Ramos (cell line): Measurements from ENCODE around the gene PERP.

Source experiments
- in situ Hi-C: fragments of 300-500 bp; cut with MboI; formaldehyde crosslinking; loops from one replicate; pipeline ENCODE4 v1.14.3; 2022; ENCODE audit warnings: low sequenced_read_pairs; ENCODE audit not compliant: unreplicated experiment

PERP gene

DNA sequence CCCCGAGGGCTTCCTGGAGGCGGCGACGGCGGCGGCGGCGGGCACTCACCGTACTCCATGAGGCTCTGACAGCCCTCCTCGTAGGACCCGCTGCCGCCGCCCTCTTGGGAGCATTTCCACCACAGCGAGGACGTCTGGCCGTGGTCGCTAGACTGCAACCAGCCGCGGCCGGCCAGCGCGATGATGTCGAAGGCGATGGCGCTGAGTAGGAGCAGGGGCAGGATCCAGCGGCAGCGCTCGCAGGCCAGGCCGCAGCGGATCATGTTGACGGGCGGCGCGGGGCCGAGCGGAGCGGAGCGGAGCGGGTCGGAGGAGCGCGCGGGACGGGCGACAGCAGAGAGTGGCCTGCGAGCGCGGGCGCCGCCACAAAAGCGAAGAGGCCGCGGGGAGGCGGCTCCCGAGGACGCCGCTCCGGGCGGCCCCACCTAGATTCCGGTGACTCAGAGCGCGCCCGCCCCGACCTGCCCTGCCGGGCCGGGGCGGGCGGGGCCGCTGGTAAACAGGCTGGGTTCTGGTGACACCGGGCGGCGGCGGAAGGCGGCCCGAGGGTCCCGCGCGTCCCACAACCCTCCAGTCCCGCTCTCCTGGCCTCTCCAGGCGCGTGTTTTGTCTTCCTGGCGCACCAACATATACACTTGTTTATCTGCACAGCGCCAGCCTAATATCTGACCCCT lies at the start of gene PERP:
PERP (minus strand) TSS at position 342 of the 674 bp plus-strand sequence; CDS start at position 263, 79 bp downstream.
- in situ Hi-C loops, result loop anchor here (25.0 kb wide), 1 partner anchor 395 kb away; no protein-coding TSS in a partner anchor

DNA sequence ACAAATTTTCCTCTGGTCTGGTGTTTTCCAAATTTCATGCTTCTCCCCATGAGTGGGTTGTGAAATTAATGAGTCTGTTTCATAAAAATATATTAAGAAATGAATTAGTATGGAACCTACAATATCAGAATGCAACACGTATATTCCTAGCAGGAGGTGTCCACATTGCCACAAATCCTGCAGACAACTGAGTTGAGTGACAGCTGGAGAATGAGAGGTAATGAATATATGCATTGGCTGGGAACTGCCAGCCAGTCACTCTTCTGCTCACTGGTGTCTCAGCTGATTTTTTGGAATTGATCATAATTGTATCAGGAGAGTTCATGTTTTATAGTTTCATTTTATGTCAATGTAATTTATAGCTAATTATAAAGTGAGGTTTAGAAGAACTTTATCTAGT lies 48.2 kb upstream of the PERP start:
- in situ Hi-C loops, result no loop called here

DNA sequence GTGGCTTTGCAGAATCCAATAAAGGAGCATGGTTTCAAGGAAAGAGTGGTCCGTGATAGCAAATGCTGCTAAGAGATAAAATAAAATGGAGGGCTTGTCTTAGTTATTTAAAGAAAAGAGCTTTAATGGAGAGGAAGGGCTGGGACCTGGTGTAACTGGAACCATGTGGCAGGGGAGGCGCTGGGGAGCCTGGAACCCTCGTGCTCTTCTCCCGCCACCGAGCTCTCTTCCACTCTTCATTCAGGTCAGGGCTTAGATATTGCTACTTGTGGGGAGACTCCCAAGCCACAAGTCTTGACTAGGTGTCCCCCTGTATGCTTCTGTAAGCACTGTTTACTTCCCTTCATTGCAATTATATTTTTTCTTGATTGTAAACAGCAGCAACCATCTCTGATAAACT lies 39.3 kb upstream of the PERP start:
- in situ Hi-C loops, result no loop called here

DNA sequence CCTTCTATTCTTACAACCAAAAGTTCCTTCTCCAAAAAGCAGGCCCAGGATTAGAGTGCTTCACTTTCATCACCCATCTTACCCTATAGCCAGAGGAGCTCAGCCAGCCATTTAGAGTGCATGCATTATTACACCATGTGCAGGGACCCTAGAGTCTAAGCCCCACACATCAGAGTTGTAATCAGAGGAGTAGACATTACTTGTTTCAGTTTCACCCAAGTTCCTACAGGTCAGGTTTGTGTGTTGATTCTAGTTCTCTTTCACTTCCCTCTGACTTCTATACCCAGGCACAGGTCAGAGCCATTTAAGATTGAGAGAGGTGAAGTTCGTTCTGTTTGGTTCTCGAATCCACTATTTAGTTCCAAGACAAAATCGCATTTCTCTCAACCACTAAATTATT lies 38.2 kb upstream of the PERP start:
- in situ Hi-C loops, result no loop called here

DNA sequence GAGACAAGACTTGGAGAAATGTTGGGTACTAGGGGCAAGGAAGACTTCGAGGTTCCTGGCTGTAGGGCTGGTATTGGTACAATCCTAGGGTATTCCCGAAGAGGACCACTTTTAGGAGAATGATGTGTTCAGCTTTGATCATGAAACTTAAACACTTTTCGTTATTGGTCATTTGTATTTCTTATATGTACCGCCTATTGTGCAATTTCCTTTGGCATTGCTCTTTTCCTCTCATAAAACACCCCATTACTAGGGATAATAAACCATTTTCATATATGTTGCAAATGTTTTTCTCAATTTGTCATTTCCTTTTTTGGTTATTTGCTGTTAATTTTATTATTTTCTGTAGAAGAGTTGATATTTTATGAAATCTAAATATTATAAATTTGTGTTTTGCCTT lies 35.6 kb upstream of the PERP start:
- in situ Hi-C loops, result no loop called here

DNA sequence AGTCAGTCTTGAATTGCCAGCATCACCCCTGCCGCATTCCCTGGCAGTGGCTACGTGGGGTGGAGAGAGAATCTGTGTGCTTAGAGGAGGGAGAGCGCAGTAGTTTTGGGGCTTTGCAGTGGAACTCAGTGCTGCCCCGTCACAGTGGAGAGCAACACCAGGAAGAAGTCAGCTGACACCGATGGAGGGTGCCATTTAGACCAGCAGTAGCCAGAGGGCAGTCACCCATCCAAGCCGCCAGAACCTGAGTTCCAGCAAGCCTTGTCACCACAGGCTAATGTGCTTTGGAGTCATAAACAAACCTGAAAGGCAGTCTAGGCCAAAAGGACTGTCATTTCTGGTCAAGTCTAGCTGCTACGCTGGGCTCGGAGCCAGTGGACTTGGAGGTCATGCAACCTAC lies 22.0 kb upstream of the PERP start:
- in situ Hi-C loops, result no loop called here

DNA sequence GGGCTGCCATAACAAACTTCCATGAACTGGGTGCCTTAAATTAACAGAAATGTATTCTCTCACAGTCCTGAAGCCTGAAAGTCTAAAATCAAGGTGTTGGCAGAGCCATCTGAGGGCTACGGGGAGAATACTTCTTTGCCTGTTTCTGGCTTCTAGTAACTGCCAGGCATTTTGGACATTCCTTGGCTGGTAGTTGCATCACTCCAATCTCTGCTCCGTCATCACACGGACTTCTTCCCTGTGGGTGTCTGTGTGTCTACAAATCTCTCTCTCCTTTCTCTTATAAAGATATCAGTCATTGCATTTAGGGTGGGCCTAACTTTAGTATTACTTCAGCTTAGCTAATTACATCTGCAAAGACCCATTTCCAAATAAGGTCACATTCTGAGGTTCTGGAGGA lies 20.9 kb upstream of the PERP start:
- in situ Hi-C loops, result no loop called here

DNA sequence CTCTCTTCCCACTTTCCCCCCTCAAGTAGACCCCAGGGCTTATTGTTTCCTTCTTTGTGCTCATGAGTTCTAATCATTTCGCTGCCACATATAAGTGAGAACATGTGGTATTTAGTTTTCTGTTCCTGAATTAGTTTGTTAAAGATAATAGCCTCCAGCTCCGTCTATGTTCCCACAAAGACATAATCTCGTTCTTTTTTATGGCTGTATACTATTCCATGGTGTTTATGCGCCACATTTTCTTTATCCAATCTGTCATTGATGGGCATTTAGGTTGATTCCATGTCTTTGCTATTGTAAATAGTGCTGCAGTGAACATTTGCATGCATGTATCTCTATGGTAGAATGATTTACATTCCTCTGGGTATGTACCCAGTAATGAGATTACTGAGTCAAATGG lies 16.9 kb upstream of the PERP start:
- in situ Hi-C loops, result loop anchor here (25.0 kb wide), 1 partner anchor 412 kb away; no protein-coding TSS in a partner anchor

DNA sequence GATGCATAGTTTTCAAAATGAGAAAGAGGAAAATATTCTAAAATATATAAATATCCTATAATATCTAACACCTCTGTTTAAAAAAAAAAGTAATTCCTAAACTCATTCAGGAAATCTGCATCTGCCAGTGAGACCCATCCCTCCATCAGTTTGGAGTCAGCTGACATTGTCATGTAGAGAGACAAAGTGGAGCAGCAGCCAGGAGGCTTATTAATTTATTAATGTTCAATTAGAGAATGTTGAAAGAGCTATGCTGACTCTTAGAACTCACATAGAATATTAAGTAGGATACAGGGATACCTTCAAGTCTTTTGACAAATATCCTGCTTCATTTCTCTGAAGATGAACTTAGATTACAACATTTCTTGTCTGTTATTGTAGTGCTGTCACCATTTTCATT lies 12.8 kb upstream of the PERP start:
- in situ Hi-C loops, result loop anchor here (5.0 to 25.0 kb wide), 3 partner anchors 397 to 645 kb away; no protein-coding TSS in a partner anchor

DNA sequence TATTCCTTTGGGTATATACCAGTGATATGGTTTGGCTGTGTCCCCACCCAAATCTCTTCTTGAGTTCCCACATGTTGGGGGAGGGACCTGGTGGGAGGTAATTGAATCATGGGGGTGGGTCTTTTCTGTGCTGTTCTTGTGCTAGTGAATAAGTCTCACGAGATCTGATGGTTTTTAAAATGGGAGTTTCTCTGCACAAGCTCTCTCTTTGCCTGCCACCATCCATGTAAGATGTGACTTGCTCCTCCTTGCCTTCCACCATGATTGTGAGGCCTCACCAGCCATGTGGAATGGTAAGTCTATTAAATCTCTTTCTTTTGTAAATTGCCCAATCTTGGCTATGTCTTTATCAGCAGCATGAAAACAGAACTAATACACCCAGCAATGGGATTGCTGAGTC lies 12.0 kb upstream of the PERP start:
- in situ Hi-C loops, result loop anchor here (5.0 to 25.0 kb wide), 3 partner anchors 398 to 646 kb away; no protein-coding TSS in a partner anchor

DNA sequence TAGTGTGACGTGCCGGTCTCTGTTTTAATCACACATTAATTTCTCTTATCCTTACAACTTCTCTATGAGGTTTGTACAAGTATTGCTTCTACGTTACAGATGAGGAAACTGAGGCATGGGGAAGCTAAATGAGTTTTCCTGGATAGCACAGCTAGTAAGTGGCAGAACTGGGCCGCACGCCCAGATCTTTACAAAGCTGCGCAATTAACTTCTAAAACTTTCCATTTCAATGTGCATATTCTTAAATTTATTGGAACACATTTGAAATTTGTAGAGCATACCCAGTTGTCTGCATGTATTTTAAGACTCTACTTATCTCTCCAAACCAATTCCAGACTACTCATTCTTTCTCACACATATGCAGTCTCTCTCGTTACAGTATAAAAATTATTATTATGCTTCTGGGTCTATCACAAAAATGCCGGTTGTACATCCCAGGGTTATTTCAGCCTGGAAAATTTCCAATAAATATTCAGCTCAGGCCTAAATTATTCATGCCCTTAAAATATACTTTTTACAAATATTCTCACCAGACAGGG lies 10.2 kb upstream of the PERP start:
- in situ Hi-C loops, result loop anchor here (5.0 to 25.0 kb wide), 3 partner anchors 400 to 647 kb away; no protein-coding TSS in a partner anchor

DNA sequence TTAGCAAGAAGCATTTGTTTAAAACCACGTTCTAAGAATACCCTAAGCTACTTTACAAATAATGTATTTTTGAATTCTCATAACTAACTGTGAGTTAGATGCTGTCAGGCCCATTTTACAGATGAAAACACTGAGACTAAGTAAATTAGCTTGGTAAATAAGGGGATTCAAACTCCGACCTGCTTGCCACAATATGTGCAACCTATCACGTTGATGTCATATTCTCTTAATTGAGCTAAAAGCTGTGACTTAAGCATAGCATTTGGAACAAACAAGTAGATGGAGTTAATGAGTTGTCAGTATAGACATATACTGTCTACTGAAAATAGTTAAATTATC lies 9.4 kb upstream of the PERP start:
- in situ Hi-C loops, result loop anchor here (5.0 to 25.0 kb wide), 3 partner anchors 401 to 648 kb away; no protein-coding TSS in a partner anchor

DNA sequence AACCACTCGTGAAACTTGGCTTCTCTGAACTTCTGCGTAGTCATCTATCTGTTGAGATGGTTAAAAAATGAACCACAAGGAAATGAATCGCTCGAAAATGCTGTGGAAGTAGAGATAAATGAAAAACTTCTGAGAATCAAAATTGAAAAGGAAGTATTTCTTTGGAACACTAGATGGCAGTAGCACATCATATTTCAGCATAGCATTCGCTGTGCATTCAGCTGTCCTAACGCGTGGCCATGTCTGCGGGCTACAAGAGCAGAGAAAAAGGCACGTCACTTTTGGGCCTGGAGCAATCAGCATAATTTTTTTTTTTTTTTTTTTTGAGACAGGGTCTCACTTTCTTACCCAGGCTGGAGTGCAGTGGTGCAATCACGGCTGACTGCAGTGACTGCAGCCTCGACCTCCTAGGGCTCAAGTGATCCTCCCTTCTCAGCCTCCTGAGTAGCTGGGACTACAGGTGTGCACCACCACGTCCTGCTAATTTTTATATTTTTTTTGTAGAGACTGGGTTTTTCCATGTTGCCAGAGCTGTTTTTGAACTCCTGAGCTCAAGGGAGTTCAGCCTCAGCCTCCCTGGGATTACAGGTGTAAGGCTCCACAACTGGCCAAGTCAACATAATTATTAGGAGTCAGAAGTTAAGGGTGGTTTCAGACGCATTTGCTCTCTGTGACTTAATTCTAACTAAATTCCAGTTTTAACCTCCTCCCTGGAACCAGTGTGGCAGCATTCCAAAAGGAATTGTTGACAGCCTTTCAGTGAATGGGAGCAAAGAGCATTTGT lies 8.8 kb upstream of the PERP start:
- in situ Hi-C loops, result loop anchor here (5.0 to 25.0 kb wide), 3 partner anchors 401 to 649 kb away; no protein-coding TSS in a partner anchor

DNA sequence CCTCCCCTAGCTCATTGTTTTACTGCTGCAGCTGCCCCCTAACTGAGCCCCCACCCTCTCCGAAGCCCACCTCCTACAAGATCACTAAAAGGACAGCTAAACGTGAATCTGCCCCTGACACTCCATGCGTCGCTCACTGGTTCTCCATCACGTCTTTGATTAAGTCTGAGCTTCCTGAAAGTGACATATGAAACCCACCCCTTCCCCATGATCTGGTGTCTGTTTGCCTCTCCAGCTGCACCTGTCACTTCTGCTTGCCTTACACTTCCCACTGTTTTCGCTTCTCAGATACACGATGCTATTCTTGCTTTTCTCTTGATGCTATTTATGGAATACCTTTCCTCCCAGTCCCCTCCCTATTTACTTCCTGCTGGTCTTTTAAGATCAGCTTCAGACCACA lies 8.0 kb upstream of the PERP start:
- in situ Hi-C loops, result loop anchor here (5.0 to 25.0 kb wide), 3 partner anchors 402 to 650 kb away; no protein-coding TSS in a partner anchor

DNA sequence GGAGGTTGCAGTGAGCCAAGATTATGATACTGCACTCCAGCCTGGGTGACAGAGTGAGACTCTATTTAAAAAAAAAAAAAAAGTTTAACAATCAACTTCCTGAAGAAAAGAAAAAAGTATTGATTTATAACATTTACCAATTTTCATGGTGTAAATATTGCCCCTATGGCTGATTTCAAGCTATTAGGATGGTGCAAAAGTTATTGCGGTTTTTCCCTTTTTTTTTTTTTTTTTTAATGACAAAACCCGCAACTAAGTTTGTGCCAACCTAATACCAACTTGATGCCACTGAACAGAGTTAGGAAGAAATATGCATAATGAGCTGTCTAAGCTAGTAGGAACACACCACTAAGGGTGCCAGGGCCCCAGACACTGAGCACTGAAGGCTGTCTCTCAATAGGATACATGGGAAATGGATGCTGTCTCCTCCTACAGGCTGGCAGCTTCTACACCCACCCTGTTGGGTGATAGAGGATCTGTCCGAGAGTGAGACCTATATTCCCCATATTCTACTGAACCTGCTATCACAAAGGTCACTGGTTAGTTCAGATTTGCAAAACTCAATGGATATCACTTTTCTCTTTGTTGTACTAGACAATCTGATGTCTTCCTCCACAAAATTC lies 6.5 kb upstream of the PERP start:
- in situ Hi-C loops, result loop anchor here (10.0 to 25.0 kb wide), 2 partner anchors 401 to 651 kb away; no protein-coding TSS in a partner anchor

DNA sequence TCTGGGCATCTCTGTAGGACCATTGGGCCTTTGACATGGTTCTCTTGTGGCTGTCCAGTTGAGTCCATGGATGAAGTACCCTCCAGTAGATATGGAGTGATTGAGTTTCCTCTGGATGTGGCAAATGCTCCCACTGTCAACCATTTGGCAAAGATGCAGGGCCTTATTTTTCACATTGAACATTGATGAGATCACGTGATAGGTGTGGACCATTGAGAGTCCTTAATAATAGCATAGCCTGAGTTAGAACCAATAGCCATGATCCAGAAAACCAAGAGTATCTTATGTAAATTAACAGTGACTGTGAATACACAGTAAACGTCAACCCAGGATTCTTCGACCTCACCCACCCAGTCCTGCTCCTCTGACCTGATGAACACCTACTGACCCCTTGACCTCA lies 3.0 kb upstream of the PERP start:
- in situ Hi-C loops, result loop anchor here (10.0 to 25.0 kb wide), 2 partner anchors 398 to 655 kb away; no protein-coding TSS in a partner anchor

DNA sequence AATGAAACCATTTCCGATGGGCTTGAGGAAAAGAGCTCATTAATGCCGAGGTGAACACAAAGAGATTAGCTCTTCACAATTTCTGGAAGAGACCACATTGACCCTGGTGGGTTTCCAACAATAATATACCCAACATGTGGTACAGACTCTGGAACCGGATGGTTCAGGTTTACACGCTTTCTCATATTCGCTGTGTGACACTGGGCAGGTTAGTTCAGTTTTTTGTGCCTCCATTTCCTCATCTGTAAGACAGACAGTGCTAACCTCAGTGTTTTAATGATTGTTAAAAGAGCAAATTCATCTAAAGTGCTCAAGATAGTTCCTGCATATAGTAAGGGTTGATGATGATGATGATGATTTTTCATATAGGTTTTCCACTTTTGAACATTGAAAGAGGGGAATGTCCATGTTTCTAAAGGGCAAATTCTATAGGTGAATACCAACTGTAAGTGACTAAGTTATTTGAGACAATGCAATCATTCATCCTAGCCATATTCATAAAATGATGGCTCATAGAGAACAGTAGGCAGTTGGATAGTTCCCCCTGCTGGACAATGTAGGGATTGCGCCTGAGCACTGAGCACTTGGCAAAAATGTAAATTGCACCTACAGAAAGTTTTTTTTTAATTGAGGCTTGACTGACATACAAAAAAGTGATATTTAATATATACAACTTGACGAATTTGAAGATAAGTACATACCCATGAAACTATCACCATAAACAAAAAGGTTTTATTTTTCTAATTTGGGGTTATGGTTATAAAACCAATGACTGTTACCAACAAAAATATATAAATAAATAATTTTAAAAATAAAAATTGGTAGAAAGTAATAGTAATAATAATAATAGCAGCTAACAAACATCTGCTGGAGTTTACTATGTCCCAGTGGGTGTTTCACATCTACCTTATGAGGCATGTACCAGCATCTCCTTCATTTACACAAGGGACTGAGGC lies 2.1 kb upstream of the PERP start:
- in situ Hi-C loops, result loop anchor here (25.0 kb wide), 1 partner anchor 397 kb away; no protein-coding TSS in a partner anchor

DNA sequence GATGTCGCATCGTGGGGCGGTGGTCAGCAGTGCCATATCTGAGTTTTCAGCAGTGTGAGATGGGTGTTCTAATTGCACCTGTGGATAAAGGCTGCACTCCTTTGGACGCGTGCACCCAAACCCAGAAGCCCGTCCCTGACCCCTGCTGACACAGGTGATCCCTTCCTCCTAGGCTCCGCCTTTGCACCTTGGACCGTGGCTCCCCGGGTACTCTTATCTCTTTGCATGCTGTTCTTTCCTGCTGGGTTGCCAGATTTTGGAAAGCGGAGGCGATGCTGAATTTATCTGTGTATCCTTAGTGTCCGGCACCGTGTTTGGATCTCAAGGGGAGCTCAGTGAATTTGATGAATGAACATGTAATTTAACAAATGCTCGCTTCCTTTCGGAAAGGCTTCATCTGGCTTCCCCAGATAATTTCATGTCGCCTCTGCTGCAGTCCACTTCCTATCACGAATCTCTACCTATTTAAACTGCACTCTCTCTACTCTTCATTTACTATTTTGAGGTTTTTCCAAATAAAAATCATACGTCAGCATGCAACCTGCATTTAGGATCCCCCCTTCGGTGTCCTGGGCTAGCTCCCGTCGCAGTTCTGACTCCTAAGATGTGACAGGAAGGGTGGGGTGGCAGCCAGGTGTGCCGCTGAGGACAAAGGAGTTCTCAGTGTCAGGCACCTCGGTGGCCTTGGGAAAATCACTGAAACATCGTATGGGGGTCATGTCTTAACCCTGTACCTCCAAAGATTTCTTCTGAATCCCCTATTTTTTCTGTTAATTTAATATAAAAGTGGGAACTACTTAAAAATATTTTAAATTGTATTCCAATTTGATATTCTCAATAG lies 753 bp upstream of the PERP start:
- in situ Hi-C loops, result loop anchor here (25.0 kb wide), 1 partner anchor 396 kb away; no protein-coding TSS in a partner anchor
